ENCODE measurements around the gene CFAP65. TPM values are rescaled to one million over a fixed set of nuclear protein-coding genes. Genes with fewer than 3 reads are reported as not detected.

Gene CFAP65
- total and polyA plus RNA-seq, 2 of the 13 experiments (the other 11 are each of a cell fraction or from before 2014, with no cell fraction given): 0.05 TPM; not detected in 1

DNA sequence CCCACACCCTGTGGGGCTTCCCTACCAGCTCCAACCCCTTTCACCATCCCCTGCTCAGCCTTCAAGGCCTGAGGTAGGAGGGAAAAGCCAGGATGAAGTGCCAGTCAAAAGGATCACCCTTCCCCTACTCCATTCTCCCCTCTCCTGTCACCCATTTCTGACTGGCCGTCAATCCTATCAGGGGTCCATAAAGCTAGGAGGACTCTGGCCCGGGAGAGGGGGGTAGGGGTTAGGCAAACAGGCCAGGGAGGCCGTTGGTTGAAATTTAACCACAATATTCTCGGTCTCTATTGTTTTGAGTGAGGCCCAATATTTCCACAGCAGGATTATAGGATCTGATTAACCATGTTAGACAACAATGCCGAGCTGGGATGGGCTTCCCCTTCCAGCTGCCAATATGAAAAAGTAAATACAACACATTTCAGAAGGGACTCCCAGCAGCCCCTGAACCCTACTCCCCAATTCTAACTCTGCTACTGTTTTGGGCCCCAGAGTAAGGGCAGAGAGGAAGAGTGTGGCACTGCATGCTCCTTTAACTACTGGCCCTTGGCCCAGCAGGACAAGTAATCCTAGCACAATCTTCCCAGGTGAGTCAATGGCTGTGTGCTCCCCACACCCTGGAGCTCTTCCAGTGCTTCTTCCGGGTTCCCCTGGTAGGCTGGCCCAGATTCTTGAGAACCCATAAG lies 30.0 kb upstream of the CFAP65 start (continued):
- TF ChIP-seq, protein P1, sequence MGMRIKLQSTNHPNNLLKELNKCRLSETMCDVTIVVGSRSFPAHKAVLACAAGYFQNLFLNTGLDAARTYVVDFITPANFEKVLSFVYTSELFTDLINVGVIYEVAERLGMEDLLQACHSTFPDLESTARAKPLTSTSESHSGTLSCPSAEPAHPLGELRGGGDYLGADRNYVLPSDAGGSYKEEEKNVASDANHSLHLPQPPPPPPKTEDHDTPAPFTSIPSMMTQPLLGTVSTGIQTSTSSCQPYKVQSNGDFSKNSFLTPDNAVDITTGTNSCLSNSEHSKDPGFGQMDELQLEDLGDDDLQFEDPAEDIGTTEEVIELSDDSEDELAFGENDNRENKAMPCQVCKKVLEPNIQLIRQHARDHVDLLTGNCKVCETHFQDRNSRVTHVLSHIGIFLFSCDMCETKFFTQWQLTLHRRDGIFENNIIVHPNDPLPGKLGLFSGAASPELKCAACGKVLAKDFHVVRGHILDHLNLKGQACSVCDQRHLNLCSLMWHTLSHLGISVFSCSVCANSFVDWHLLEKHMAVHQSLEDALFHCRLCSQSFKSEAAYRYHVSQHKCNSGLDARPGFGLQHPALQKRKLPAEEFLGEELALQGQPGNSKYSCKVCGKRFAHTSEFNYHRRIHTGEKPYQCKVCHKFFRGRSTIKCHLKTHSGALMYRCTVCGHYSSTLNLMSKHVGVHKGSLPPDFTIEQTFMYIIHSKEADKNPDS (CRISPR knock-in tag; IDR thresholded peaks at IDR 0.05): no peak
- TF ChIP-seq NRL (CRISPR knock-in tag; IDR thresholded peaks at IDR 0.05; ENCODE audit: borderline replicate concordance) (no peak), CEBPG (CRISPR knock-in tag; IDR thresholded peaks at IDR 0.05) (0 out of 2 replicates have a peak, but pooled peaks have one; percentile 20), IKZF4 (CRISPR knock-in tag; IDR thresholded peaks at IDR 0.05; ENCODE audit: borderline replicate concordance, low read depth, not compliant biosample characterization) (no peak), MTF2 (CRISPR knock-in tag; IDR thresholded peaks at IDR 0.05; ENCODE audit: borderline replicate concordance) (0 out of 2 replicates have a peak, but pooled peaks have one; percentile 8), ZNF230 (CRISPR knock-in tag; IDR thresholded peaks at IDR 0.05) (no peak), POGZ (CRISPR knock-in tag; IDR thresholded peaks at IDR 0.05) (peak; percentile 72; the same call in 1 of the 2 replicates)
- TF ChIP-seq, protein P2, sequence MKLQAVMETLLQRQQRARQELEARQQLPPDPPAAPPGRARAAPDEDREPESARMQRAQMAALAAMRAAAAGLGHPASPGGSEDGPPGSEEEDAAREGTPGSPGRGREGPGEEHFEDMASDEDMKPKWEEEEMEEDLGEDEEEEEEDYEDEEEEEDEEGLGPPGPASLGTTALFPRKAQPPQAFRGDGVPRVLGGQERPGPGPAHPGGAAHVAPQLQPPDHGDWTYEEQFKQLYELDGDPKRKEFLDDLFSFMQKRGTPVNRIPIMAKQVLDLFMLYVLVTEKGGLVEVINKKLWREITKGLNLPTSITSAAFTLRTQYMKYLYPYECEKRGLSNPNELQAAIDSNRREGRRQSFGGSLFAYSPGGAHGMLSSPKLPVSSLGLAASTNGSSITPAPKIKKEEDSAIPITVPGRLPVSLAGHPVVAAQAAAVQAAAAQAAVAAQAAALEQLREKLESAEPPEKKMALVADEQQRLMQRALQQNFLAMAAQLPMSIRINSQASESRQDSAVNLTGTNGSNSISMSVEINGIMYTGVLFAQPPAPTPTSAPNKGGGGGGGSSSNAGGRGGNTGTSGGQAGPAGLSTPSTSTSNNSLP (IDR thresholded peaks at IDR 0.05; ENCODE audit: low read depth, low read length): peak; percentile 78; the same call in 1 of the 2 replicates
- TF ChIP-seq, protein P3, sequence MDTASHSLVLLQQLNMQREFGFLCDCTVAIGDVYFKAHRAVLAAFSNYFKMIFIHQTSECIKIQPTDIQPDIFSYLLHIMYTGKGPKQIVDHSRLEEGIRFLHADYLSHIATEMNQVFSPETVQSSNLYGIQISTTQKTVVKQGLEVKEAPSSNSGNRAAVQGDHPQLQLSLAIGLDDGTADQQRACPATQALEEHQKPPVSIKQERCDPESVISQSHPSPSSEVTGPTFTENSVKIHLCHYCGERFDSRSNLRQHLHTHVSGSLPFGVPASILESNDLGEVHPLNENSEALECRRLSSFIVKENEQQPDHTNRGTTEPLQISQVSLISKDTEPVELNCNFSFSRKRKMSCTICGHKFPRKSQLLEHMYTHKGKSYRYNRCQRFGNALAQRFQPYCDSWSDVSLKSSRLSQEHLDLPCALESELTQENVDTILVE (CRISPR knock-in tag; IDR thresholded peaks at IDR 0.05): no peak
- TF ChIP-seq, protein P4, sequence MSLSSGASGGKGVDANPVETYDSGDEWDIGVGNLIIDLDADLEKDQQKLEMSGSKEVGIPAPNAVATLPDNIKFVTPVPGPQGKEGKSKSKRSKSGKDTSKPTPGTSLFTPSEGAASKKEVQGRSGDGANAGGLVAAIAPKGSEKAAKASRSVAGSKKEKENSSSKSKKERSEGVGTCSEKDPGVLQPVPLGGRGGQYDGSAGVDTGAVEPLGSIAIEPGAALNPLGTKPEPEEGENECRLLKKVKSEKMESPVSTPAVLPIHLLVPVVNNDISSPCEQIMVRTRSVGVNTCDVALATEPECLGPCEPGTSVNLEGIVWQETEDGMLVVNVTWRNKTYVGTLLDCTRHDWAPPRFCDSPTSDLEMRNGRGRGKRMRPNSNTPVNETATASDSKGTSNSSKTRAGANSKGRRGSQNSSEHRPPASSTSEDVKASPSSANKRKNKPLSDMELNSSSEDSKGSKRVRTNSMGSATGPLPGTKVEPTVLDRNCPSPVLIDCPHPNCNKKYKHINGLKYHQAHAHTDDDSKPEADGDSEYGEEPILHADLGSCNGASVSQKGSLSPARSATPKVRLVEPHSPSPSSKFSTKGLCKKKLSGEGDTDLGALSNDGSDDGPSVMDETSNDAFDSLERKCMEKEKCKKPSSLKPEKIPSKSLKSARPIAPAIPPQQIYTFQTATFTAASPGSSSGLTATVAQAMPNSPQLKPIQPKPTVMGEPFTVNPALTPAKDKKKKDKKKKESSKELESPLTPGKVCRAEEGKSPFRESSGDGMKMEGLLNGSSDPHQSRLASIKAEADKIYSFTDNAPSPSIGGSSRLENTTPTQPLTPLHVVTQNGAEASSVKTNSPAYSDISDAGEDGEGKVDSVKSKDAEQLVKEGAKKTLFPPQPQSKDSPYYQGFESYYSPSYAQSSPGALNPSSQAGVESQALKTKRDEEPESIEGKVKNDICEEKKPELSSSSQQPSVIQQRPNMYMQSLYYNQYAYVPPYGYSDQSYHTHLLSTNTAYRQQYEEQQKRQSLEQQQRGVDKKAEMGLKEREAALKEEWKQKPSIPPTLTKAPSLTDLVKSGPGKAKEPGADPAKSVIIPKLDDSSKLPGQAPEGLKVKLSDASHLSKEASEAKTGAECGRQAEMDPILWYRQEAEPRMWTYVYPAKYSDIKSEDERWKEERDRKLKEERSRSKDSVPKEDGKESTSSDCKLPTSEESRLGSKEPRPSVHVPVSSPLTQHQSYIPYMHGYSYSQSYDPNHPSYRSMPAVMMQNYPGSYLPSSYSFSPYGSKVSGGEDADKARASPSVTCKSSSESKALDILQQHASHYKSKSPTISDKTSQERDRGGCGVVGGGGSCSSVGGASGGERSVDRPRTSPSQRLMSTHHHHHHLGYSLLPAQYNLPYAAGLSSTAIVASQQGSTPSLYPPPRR (CRISPR knock-in tag; IDR thresholded peaks at IDR 0.05; ENCODE audit: borderline replicate concordance): peak; percentile 99
- TF ChIP-seq, protein P5, sequence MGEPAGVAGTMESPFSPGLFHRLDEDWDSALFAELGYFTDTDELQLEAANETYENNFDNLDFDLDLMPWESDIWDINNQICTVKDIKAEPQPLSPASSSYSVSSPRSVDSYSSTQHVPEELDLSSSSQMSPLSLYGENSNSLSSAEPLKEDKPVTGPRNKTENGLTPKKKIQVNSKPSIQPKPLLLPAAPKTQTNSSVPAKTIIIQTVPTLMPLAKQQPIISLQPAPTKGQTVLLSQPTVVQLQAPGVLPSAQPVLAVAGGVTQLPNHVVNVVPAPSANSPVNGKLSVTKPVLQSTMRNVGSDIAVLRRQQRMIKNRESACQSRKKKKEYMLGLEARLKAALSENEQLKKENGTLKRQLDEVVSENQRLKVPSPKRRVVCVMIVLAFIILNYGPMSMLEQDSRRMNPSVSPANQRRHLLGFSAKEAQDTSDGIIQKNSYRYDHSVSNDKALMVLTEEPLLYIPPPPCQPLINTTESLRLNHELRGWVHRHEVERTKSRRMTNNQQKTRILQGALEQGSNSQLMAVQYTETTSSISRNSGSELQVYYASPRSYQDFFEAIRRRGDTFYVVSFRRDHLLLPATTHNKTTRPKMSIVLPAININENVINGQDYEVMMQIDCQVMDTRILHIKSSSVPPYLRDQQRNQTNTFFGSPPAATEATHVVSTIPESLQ (CRISPR knock-in tag; conservative IDR thresholded peaks at IDR 0.05): no peak
- TF ChIP-seq, protein P6, sequence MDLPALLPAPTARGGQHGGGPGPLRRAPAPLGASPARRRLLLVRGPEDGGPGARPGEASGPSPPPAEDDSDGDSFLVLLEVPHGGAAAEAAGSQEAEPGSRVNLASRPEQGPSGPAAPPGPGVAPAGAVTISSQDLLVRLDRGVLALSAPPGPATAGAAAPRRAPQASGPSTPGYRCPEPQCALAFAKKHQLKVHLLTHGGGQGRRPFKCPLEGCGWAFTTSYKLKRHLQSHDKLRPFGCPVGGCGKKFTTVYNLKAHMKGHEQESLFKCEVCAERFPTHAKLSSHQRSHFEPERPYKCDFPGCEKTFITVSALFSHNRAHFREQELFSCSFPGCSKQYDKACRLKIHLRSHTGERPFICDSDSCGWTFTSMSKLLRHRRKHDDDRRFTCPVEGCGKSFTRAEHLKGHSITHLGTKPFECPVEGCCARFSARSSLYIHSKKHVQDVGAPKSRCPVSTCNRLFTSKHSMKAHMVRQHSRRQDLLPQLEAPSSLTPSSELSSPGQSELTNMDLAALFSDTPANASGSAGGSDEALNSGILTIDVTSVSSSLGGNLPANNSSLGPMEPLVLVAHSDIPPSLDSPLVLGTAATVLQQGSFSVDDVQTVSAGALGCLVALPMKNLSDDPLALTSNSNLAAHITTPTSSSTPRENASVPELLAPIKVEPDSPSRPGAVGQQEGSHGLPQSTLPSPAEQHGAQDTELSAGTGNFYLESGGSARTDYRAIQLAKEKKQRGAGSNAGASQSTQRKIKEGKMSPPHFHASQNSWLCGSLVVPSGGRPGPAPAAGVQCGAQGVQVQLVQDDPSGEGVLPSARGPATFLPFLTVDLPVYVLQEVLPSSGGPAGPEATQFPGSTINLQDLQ (CRISPR knock-in tag; IDR thresholded peaks at IDR 0.05): no peak

All from HepG2 (cell line).